OCI-LY1 (cell line): ENCODE results near the gene RASSF5.

Experiments
- H2AFZ ChIP-seq: fragments of 200-600 bp; sonication (generic), shearing (Covaris generic); 2 replicates; pipeline ENCODE4 v1.6.0; 2014; ENCODE audit warnings: antibody characterized with exemption, mild to moderate bottlenecking, low read length
- H3F3A ChIP-seq: fragments of 200-600 bp; sonication (generic), shearing (Covaris generic); 2 replicates; pipeline ENCODE4 v1.6.0; 2014; ENCODE audit warnings: mild to moderate bottlenecking, antibody characterized with exemption, low read length, moderate library complexity; ENCODE audit not compliant: insufficient read depth
- H3K27ac ChIP-seq: fragments of 200-600 bp; sonication (generic); 2 replicates; pipeline ENCODE4 v1.5.1; 2014; ENCODE audit warnings: low read length, mixed run types, mild to moderate bottlenecking, low read depth; ENCODE audit not compliant: poor library complexity, severe bottlenecking
- H3K27me3 ChIP-seq: fragments of 200-600 bp; sonication (generic); 2 replicates; pipeline ENCODE4 v1.6.0; 2014; ENCODE audit warnings: antibody characterized with exemption, mild to moderate bottlenecking, low read length, moderate library complexity; ENCODE audit not compliant: insufficient read depth
- H3K36me3 ChIP-seq: fragments of 200-600 bp; sonication (generic); 2 replicates; pipeline ENCODE4 v1.6.1; 2014; ENCODE audit warnings: mild to moderate bottlenecking, antibody characterized with exemption, low read length, moderate library complexity, mixed read lengths; ENCODE audit not compliant: insufficient read depth
- H3K4me1 ChIP-seq: fragments of 200-600 bp; sonication (generic); 2 replicates; pipeline ENCODE4 v1.5.1; 2014; ENCODE audit warnings: mild to moderate bottlenecking, low read length, moderate library complexity; ENCODE audit not compliant: insufficient read depth, severe bottlenecking
- H3K4me2 ChIP-seq: fragments of 200-600 bp; sonication (generic), shearing (Covaris generic); 2 replicates; pipeline ENCODE4 v1.6.1; 2014; ENCODE audit warnings: low read length
- H3K4me3 ChIP-seq: fragments of 200-600 bp; sonication (generic); 2 replicates; pipeline ENCODE4 v1.5.1; 2014; ENCODE audit warnings: low read length, low read depth, mild to moderate bottlenecking, mixed read lengths; ENCODE audit not compliant: poor library complexity, severe bottlenecking
- H3K79me2 ChIP-seq: fragments of 200-600 bp; shearing (Covaris generic); 2 replicates; pipeline ENCODE4 v1.6.1; 2016; ENCODE audit warnings: mixed run types, low read length, mixed read lengths; ENCODE audit not compliant: insufficient read depth
- H3K9ac ChIP-seq: fragments of 200-600 bp; sonication (generic), shearing (Covaris generic); 2 replicates; pipeline ENCODE4 v1.6.1; 2014; ENCODE audit warnings: mild to moderate bottlenecking, low read length, mixed read lengths
- H3K9me2 ChIP-seq: fragments of 200-600 bp; sonication (generic), shearing (Covaris generic); 2 replicates; pipeline ENCODE4 v1.6.1; 2014; ENCODE audit warnings: low read depth, mild to moderate bottlenecking, low read length, mixed read lengths
- H3K9me3 ChIP-seq: fragments of 200-600 bp; shearing (Covaris generic); 2 replicates; pipeline ENCODE4 v1.6.1; 2014; ENCODE audit warnings: low read length, mixed read lengths
- H4K20me1 ChIP-seq: fragments of 200-600 bp; sonication (generic), shearing (Covaris generic); 2 replicates; pipeline ENCODE4 v1.6.0; 2016; ENCODE audit warnings: mild to moderate bottlenecking, low read length; ENCODE audit not compliant: insufficient read depth
- CTCF ChIP-seq: fragments of 200-600 bp; sonication (generic), shearing (Covaris generic); IDR thresholded peaks from 2 replicates; pipeline ENCODE4 v1.5.1; 2017; ENCODE audit warnings: mild to moderate bottlenecking, antibody characterized with exemption, low read length, moderate library complexity, mixed read lengths
- EZH2 ChIP-seq: fragments of 200-600 bp; sonication (generic), shearing (Covaris generic); IDR thresholded peaks from 2 replicates; pipeline ENCODE4 v1.8.0; 2017; ENCODE audit warnings: borderline replicate concordance, mixed run types, mild to moderate bottlenecking, antibody characterized with exemption, low read length, moderate library complexity, mixed read lengths

RASSF5 gene

GRCh38 chr1:206538901-206539640 lies 31.7 kb downstream of the RASSF5 start:
- Histone ChIP-seq H3F3A (no peaks in the 10 kb centered on the region), H3K4me3 (no peak overlapping the region), H3K9me2 (no peaks in the 10 kb centered on the region), H3K9ac (no peak overlapping the region), H4K20me1 (no peaks in the 10 kb centered on the region), H3K36me3 (no peaks in the 10 kb centered on the region), H3K4me1 (peaks cover 7% of the 10 kb centered on the region), H3K4me2 (no peak overlapping the region), H2AFZ (no peak overlapping the region), H3K27me3 (no peaks in the 10 kb centered on the region; the same call in 1 of the 2 replicates), H3K79me2 (no peaks in the 10 kb centered on the region), H3K9me3 (no peaks in the 10 kb centered on the region), H3K27ac (no peak overlapping the region)
- TF ChIP-seq EZH2 (no peak), CTCF (no peak)

DNA sequence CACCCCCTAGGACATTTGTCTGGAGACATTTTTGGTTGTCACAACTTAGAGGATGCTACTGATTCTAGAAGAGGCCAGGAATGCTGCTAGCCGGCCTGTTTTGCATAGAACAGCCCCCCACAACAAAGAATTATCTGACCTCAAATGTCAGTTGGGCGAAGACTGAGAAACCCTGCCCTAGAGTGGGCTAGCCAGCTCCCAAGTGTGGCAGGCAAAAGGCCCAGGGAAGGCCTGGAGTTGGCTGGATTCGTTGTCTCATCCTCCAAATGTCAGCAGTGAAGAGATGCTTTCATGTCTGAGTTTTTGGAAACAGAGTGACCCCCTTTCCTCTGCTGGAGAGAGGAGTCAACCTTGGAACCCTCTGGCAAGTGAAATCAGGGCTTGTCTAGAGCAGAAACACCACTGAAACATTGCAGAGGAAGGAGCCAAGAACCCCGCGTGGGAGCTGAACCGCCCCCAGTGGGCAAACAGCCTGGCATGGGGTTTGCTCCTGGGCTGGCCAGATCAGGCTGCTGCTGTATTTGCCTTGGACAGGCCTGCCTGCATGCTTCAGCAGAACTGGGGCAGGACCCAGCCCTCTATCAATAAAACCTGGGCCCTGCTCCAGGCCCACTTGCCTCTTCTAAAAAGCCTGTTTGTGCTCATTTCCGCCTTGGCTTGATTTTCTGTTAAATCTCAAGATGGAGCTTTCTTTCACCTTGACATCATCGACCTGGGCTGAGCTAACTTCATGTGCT lies 32.9 kb downstream of the RASSF5 start:
- H3K27ac ChIP-seq = no peak overlapping the region
- H2AFZ ChIP-seq = no peak overlapping the region
- no peaks in the 10 kb centered on the region for H3K79me2 ChIP-seq
- H3K36me3 ChIP-seq = no peaks in the 10 kb centered on the region
- TF ChIP-seq EZH2 (no peak), CTCF (no peak)
- peaks cover 7% of the 10 kb centered on the region for H3K4me1 ChIP-seq
- H4K20me1 ChIP-seq = no peaks in the 10 kb centered on the region
- no peaks in the 10 kb centered on the region; the same call in 1 of the 2 replicates for H3K27me3 ChIP-seq
- no peak overlapping the region for H3K4me3 ChIP-seq
- H3K9ac ChIP-seq = no peak overlapping the region
- H3K9me2 ChIP-seq = no peaks in the 10 kb centered on the region
- H3K4me2 ChIP-seq = no peak overlapping the region
- H3F3A ChIP-seq = no peaks in the 10 kb centered on the region
- H3K9me3 ChIP-seq = no peaks in the 10 kb centered on the region

- H3K27ac ChIP-seq = no peak overlapping the region
- no peak overlapping the region for H2AFZ ChIP-seq
- no peaks in the 10 kb centered on the region for H3K9me2 ChIP-seq
- no peak overlapping the region for H3K4me2 ChIP-seq
- H3K4me3 ChIP-seq = no peak overlapping the region
- H3K36me3 ChIP-seq = no peaks in the 10 kb centered on the region
- H3K27me3 ChIP-seq = no peaks in the 10 kb centered on the region; the same call in 1 of the 2 replicates
- H4K20me1 ChIP-seq = no peaks in the 10 kb centered on the region
- no peak for TF ChIP-seq CTCF
- no peak for TF ChIP-seq EZH2
- no peaks in the 10 kb centered on the region for H3F3A ChIP-seq
- H3K9me3 ChIP-seq = no peaks in the 10 kb centered on the region
- H3K79me2 ChIP-seq = no peaks in the 10 kb centered on the region
- peaks cover 7% of the 10 kb centered on the region for H3K4me1 ChIP-seq
- no peak overlapping the region for H3K9ac ChIP-seq
Observed at GRCh38 chr1:206541236-206541833, 34.0 kb downstream of the RASSF5 start.
